GM19468 (cell line): Measurements from ENCODE around the gene ATRIP.

Source experiments
- ATAC-seq: cut with Tn5 transposase; IDR thresholded peaks from one replicate; pipeline ENCODE4 v1.9.1; 2021; ENCODE audit warnings: mild to moderate bottlenecking, moderate library complexity, moderate number of reproducible peaks; ENCODE audit not compliant: unreplicated experiment; ENCODE audit errors: extremely low read depth

Gene ATRIP

GRCh38 chr3:48492461-48493202 is 46.1 kb downstream of the ATRIP start:
- ATAC-seq: no peak

- ATAC-seq: no peak
These were observed 46.6 kb downstream of the ATRIP start for GRCh38 chr3:48493203-48493501.

DNA sequence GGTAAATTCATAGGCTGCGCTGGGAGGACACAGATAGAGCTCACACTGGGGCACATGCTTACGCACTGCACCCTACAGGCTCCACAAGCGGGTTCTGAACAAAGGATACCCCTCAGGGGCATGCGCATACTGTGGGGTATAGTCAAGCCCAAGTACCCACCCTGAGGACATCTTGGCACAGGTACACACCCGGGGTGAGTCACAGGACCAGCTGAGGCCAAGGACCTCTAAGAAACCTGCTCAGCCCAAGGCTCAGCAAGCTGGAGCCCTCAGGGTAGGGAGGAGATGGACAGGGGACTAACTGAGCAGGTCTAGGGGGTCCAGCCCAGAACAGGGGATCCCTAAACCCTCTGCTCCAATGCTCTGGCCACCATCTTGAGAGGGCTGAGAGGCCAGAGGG is 54.1 kb downstream of the ATRIP start:
- no peak for ATAC-seq

GRCh38 chr3:48501196-48501595 is 54.7 kb downstream of the ATRIP start:
- no peak for ATAC-seq

- no peak for ATAC-seq
These were observed 55.6 kb downstream of the ATRIP start for GRCh38 chr3:48502121-48502520.

- no peak for ATAC-seq
These were observed 56.2 kb downstream of the ATRIP start for GRCh38 chr3:48502728-48503168.

GRCh38 chr3:48503401-48504050 is 57.0 kb downstream of the ATRIP start:
- no peak for ATAC-seq

- ATAC-seq: no peak
These were observed 57.8 kb downstream of the ATRIP start, which contains the start of gene SHISA5 for GRCh38 chr3:48504051-48504946. TSS of gene SHISA5 (minus strand) at chr3:48504174. CDS start at chr3:48504094, 80 bp downstream.

- ATAC-seq: no peak
These were observed 58.6 kb downstream of the ATRIP start for GRCh38 chr3:48505146-48505545.

- no peak for ATAC-seq
These were observed 59.5 kb downstream of the ATRIP start for GRCh38 chr3:48505968-48506504.

- ATAC-seq: no peak
These were observed 60.9 kb downstream of the ATRIP start for GRCh38 chr3:48507256-48508061.

DNA sequence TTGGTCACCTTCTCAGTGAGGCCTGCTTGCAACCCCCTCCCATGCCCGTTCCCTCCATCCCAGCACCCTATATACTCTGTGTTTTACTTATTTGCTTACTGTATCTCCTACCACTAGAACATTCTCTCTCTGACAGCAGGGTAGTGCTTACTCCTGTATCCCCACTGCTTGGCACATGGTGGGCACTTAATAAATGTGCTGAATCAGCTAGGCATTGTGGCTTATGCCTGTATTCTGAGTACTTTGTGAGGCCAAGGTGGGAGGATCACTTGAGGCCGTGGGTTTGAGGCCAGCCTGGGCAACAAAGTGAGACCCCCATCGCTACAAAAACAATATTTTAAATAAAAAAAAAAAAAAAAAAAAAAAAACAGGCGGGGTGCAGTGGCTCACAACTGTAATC is 65.0 kb downstream of the ATRIP start:
- no peak for ATAC-seq

GRCh38 chr3:48514431-48515227 is 68.1 kb downstream of the ATRIP start:
- ATAC-seq: no peak
